ENCODE results near the gene DDX49.

- no peak for TF ChIP-seq CTCF (conservative IDR thresholded peaks at IDR 0.05; ENCODE audit: low read depth, low read length)
- no peak for TF ChIP-seq EZH2 (IDR thresholded peaks at IDR 0.05; ENCODE audit: low read length, unreplicated experiment)
- no peak for TF ChIP-seq EZH2phosphoT487 (IDR thresholded peaks at IDR 0.05; ENCODE audit: borderline replicate concordance, low read length)
Observed at GRCh38 chr19:18912933-18913332, 6.6 kb upstream of the DDX49 start.
